Measurements from ENCODE around the gene KNSTRN. TPM values are rescaled to one million over a fixed set of nuclear protein-coding genes. Genes with fewer than 3 reads are reported as not detected.

Gene KNSTRN
- total and polyA plus RNA-seq, 2 of the 13 experiments (the other 11 are each of a cell fraction or from before 2014, with no cell fraction given) = 20.3 to 62.3 TPM

GRCh38 chr15:40439960-40440742 lies 57.6 kb downstream of the KNSTRN start (continued):
- TF ChIP-seq ZNF781 (CRISPR knock-in tag; IDR thresholded peaks at IDR 0.05; ENCODE audit: borderline replicate concordance, not compliant biosample characterization) = no peak
- no peak for TF ChIP-seq TOPORS (CRISPR knock-in tag; IDR thresholded peaks at IDR 0.05)
- TF ChIP-seq ZNF460 (CRISPR knock-in tag; IDR thresholded peaks at IDR 0.05; ENCODE audit: borderline replicate concordance) = no peak
- TF ChIP-seq ARNT2 (CRISPR knock-in tag; IDR thresholded peaks at IDR 0.05; ENCODE audit: low read depth) = 0 out of 2 replicates have a peak, but pooled peaks have one; percentile 51
- no peak for TF ChIP-seq ZNF430 (CRISPR knock-in tag; IDR thresholded peaks at IDR 0.05)
- TF ChIP-seq ZNF749 (CRISPR knock-in tag; IDR thresholded peaks at IDR 0.05; ENCODE audit: borderline replicate concordance) = no peak
- no peak for TF ChIP-seq ZFP1 (CRISPR knock-in tag; IDR thresholded peaks at IDR 0.05)
- 0 out of 2 replicates have a peak, but pooled peaks have one; percentile 55 for TF ChIP-seq ZNF446 (CRISPR knock-in tag; IDR thresholded peaks at IDR 0.05)
- no peak for TF ChIP-seq DNMT1 (CRISPR knock-in tag; IDR thresholded peaks at IDR 0.05)
- no peak for TF ChIP-seq CREM (IDR thresholded peaks at IDR 0.05)
- TF ChIP-seq CREM (CRISPR knock-in tag; IDR thresholded peaks at IDR 0.05) = no peak
- TF ChIP-seq, protein P1, sequence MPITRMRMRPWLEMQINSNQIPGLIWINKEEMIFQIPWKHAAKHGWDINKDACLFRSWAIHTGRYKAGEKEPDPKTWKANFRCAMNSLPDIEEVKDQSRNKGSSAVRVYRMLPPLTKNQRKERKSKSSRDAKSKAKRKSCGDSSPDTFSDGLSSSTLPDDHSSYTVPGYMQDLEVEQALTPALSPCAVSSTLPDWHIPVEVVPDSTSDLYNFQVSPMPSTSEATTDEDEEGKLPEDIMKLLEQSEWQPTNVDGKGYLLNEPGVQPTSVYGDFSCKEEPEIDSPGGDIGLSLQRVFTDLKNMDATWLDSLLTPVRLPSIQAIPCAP (CRISPR knock-in tag; IDR thresholded peaks at IDR 0.05; ENCODE audit: low read depth) = no peak
- no peak; the same call in 1 of the 2 replicates for TF ChIP-seq MAZ (IDR thresholded peaks at IDR 0.05; ENCODE audit: borderline replicate concordance, low read depth, low read length)
- TF ChIP-seq MAZ (CRISPR knock-in tag; IDR thresholded peaks at IDR 0.05; ENCODE audit: low read depth) = no peak
- no peak for TF ChIP-seq FOXA1 (IDR thresholded peaks at IDR 0.05)
- no peak for TF ChIP-seq FOXA1 (CRISPR knock-in tag; IDR thresholded peaks at IDR 0.05)
- TF ChIP-seq ZNF552 (CRISPR knock-in tag; IDR thresholded peaks at IDR 0.05; ENCODE audit: borderline replicate concordance) = no peak
- TF ChIP-seq IRF2 (CRISPR knock-in tag; IDR thresholded peaks at IDR 0.05) = peak; percentile 5; the same call in 1 of the 2 replicates
- TF ChIP-seq ZNF790 (CRISPR knock-in tag; IDR thresholded peaks at IDR 0.05; ENCODE audit: borderline replicate concordance) = 0 out of 2 replicates have a peak, but pooled peaks have one; percentile 44
- no peak for TF ChIP-seq ZNF747 (CRISPR knock-in tag; IDR thresholded peaks at IDR 0.05; ENCODE audit: borderline replicate concordance)
- no peak for TF ChIP-seq ATF2 (CRISPR knock-in tag; IDR thresholded peaks at IDR 0.05)
- no peak for TF ChIP-seq ZNF841 (CRISPR knock-in tag; IDR thresholded peaks at IDR 0.05; ENCODE audit: borderline replicate concordance)
- TF ChIP-seq EP300 (IDR thresholded peaks at IDR 0.05; ENCODE audit: low read depth in 2 of 2, low read length in 2 of 2) = no peak
- TF ChIP-seq EP300 (CRISPR knock-in tag; IDR thresholded peaks at IDR 0.05; ENCODE audit: borderline replicate concordance) = no peak
- no peak for TF ChIP-seq TEAD2 (CRISPR knock-in tag; IDR thresholded peaks at IDR 0.05)
- TF ChIP-seq ZNF724P (CRISPR knock-in tag; IDR thresholded peaks at IDR 0.05; ENCODE audit: borderline replicate concordance) = no peak
- TF ChIP-seq LCORL (IDR thresholded peaks at IDR 0.05) = no peak
- TF ChIP-seq LCORL (CRISPR knock-in tag; IDR thresholded peaks at IDR 0.05) = no peak
- TF ChIP-seq SUZ12 (IDR thresholded peaks at IDR 0.05; ENCODE audit: low read depth, low read length) = no peak
- no peak for TF ChIP-seq ZNF335 (CRISPR knock-in tag; IDR thresholded peaks at IDR 0.05)
- TF ChIP-seq, protein P2, sequence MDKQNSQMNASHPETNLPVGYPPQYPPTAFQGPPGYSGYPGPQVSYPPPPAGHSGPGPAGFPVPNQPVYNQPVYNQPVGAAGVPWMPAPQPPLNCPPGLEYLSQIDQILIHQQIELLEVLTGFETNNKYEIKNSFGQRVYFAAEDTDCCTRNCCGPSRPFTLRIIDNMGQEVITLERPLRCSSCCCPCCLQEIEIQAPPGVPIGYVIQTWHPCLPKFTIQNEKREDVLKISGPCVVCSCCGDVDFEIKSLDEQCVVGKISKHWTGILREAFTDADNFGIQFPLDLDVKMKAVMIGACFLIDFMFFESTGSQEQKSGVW (CRISPR knock-in tag; IDR thresholded peaks at IDR 0.05; ENCODE audit: borderline replicate concordance) = no peak
